ENCODE data around the gene ZNF691.
"Not testable (repeated sequence)": the region's sequence is repeated elsewhere in the genome, so short reads cannot be mapped to it uniquely, and the experiment has no call there.

The ZNF691 gene

GRCh38 chr1:42832641-42833240, 13.7 kb upstream of the ZNF691 start:
- DNase-seq: no peak

DNA sequence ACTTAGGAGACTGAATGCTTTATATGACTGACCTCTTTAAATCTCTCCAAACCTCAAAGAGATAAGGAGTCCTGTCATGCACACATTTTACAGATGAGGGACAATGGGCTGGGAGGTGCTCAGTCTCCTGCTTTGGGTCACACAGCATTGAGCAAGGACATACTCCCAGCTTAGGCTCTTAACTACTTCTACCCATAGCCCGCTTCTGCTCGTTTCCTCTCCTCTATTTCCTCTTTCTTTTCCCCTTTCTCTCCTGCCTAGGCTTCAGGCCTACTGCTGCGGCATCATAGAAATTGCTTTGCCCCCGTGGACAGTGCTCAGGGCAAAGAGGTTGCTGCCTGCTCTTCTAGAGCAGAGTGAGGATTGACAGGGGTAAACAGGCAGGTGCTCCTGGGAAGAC, 12.4 kb upstream of the ZNF691 start:
- DNase-seq: no peak

- no peak for DNase-seq
Measured at GRCh38 chr1:42834803-42835202, 11.6 kb upstream of the ZNF691 start.

- no peak for DNase-seq
Measured at GRCh38 chr1:42835422-42835821, 11.0 kb upstream of the ZNF691 start.

GRCh38 chr1:42837709-42838108, 8.7 kb upstream of the ZNF691 start:
- DNase-seq: no peak

DNA sequence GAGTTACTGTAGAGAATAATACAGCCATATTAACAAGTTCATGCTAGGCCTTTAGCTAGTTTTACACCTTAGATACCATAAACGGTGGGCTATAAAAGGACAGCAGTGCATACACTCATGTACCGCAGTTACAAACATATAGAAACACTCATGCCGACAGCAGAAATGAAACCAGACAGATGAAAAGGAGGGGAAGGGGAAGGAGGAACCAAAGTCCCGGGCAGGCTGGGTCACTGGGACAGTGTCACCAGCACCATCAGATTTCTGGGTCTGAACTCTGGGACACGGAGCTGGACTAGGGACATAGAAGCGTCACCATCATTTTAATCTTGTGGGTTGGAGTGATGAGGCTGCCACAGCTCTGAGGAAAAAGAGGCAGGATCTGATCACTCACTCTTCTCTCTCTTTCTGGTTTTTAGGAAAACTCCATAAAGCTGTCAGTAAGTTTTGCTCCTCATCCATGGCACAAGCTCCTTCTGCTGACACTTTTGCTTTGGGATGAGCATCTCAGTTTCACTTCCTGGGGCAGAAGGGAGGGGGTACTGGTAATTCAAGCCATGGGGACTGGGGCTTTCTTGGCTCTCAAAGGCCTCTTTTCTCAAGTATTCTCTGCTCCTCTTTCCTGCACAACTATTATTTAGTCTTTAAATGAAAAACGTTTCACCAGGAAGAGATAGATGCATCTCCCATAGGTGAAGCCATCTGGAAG, 7.8 kb upstream of the ZNF691 start:
- DNase-seq: no peak

DNA sequence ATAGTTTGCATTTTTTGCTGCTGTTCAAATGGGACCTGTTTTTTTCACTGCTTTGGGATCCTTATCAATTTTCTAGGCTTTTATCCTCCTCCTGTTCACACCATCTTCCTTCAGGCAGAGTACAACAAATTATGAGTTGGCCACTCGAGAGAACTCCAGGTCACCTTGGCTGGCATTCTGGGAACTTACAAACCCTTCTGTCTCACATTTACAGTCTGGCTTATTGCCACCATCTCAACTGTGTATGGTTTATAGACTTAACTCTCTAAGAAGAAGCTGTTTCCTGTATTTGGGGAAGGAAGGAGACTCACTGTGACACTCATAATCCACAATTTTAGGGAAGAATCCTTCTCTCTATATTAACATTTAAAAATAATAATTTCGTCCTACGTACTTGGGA, 5.4 kb upstream of the ZNF691 start:
- DNase-seq: no peak

DNA sequence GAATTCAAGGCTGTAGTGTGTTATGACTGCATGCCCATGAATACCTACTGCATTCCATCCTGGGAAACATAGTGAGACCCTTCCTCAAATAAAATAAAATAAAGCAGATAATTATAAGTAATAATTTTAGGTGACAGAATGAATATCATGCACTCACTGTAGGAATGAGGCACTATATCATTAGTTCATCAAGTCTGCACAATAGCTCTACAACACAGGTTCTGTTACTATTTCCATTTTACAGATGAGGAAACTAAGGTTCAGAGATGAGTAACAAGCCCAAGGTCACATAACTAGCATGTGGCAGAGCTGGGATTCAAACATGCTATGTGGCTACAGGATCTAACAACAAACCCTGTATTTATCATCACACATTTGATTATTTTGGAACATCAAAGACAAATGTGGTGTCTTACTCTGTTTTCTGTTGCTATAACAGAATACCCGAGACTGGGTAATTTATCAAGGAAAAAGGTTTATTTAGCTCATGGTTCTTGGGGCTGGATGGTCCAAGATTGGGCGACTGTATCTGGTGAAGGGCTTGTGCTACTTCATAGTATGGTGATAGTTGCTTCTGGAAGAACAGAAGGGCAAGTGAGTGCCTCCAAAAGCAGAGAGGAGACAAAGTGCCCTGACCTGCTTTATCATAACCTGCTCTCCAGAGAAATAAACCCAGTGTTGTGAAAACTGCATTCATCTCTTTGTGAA, 4.8 kb upstream of the ZNF691 start:
- no peak for DNase-seq

DNA sequence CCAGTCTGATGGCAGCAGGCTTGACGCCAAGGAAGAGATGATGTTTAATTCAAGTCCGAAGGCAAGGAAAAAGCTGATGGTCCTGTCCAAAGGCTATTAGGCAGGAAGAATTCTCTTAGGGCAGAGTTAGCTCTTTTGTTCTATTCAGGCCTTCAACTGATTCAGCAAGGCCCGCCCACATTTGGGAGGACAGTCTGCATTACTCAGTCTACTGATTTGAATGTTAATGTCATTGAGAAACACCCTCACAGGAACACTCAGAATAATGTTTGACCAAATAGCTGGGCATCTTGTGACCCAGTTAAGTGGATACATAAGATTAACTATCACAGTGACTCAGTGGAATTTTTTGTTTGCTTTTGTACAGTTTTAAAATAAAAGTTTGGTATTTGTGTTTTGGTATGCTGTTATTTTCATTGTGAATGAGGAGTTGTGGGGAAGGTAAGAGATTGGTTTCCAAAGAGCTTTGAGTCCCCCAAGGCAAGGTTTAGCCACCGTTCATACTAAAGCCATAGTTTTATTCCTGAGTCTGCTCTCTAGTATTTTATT, 1.7 kb upstream of the ZNF691 start:
- peak; percentile 39 for DNase-seq

- DNase-seq: no peak
Measured at GRCh38 chr1:42845193-42845592, 1.2 kb upstream of the ZNF691 start.

DNA sequence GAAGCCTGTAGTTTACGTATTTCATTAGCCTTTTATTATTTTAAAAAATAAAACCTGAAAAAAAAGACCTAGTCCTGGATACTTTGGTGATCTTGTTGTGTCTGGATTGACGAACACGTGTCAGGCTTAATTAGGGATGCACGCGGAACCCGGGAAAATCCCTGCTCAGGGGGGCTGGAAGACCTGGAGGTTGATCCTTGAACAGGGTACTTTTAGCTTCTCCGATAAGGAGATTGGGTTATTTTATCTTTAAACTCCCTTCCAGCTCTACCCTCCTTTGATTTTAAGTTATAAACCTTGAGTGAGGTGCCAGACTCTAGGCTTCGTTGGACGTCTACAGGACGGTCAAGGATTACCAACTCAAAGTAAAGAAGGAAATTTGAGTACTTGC, 552 bp upstream of the ZNF691 start:
- DNase-seq: no peak

GRCh38 chr1:42847111-42847595, 740 bp downstream of the ZNF691 start:
- DNase-seq: no peak

DNA sequence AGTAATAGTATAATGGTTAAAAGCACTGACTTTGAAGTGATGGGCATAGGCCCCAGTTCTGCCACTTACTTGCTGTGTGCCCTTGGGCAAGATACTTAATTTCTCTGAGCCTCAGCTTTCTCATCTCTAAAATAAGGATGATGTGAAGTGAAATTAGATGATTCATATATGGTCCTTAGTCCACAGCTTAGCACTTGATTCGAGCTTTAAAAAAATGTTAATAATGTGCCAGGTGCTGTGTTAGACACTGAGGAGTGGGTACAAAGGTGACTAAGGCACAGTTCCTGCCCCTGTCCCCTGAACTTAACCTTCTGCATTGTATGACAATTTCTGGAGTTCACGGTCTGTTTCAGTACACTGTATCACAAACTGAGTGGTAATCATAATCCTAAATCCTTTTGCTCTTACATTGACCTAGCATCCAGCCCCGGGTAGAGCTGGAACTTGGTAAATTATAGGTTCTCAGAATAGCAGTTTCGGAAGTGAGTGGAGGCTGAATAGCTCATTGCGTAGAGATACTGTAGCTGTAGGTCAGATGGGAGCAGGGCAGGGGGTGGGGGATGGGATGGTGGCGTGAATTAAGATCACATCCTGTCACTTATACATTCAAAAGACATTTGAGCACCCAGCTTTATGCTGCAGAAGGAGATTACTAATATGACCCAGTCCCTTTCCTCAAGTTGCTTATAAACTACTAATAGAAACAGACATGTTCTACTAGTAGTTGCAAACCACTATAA, 1.5 kb downstream of the ZNF691 start:
- no peak for DNase-seq

- DNase-seq: no peak
Measured at GRCh38 chr1:42848823-42849537, 2.6 kb downstream of the ZNF691 start.

GRCh38 chr1:42849944-42850343, 3.5 kb downstream of the ZNF691 start:
- no peak for DNase-seq

DNA sequence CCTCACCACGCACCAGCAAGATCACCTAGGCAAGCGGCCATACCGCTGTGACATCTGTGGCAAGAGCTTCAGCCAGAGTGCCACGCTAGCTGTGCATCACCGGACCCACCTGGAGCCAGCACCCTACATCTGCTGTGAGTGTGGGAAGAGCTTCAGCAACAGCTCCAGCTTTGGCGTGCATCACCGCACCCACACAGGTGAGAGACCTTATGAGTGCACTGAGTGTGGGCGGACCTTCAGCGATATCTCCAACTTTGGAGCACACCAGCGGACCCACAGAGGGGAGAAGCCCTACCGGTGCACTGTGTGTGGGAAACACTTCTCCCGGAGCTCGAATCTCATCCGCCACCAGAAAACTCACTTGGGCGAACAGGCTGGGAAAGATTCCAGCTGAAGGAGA, 5.0 kb downstream of the ZNF691 start:
- no peak for DNase-seq

DNA sequence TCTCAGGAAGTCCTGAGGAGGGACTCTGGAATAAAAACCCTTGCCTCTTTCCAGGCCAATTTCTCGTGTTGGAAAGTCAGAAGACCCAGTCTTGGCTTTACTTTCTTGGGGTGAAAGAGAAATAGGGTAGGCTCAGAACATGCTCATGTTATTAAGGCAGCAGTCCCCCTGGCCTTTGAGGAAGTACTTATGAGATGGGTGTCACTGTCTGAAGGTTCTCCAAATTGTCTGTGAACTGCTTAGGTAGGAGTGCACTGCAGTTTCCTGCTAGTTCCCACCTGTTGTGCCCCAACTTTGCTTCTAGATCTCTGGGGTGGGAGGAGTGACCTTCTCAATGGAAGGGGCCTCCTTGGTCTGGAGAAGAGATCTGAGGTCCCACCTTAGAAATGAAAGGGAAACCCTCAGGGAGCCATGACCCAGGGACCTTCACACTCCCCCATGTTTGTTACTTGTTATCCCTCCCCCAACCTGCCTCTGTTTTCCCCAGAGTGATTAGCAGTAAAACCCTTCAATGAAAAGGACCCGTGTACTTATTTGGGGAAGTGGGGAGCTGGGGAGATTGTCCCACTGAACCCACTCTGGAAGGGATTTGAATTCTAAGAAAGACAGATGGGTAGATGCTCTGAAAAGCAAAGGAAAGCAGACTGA, 5.7 kb downstream of the ZNF691 start:
- DNase-seq: no peak

- DNase-seq: no peak
Measured at GRCh38 chr1:42852608-42852980, 6.2 kb downstream of the ZNF691 start.

GRCh38 chr1:42853116-42853884, 6.9 kb downstream of the ZNF691 start:
- DNase-seq: no peak

DNA sequence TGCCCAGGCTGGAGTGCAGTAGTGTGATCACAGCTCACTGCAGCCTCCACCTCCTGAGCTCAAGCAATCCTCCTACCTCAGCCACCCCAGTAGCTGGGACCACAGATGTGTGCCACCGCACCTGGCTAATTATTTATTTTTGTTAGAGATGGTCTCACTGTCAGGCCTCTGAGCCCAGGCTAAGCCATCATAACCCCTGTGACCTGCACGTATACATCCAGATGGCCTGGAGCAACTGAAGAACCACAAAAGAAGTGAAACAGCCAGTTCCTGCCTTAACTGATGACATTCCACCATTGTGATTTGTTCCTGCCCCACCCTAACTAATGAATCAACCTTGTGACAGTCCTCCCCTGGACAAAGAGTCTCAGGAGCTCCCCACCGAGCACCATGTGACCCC, 10.1 kb downstream of the ZNF691 start:
- not testable (repeated sequence) for DNase-seq

DNA sequence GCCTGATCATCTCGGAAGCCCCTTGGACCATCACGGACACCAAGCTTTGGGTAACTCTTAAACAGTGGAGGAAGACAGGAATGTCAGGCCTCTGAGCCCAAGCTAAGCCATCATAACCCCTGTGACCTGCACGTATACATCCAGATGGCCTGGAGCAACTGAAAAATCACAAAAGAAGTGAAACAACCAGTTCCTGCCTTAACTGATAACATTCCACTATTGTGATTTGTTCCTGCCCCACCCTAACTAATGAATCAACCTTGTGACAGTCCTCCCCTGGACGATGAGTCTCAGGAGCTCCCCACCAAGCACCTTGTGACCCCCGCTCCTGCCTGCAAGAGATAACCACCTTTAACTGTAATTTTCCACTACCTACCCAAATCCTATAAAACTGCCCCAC, 13.0 kb downstream of the ZNF691 start:
- not testable (repeated sequence) for DNase-seq
